ENCODE data around the gene KLHL7.
"Not testable (repeated sequence)": the region's sequence is repeated elsewhere in the genome, so short reads cannot be mapped to it uniquely, and the experiment has no call there.

The KLHL7 gene

DNA sequence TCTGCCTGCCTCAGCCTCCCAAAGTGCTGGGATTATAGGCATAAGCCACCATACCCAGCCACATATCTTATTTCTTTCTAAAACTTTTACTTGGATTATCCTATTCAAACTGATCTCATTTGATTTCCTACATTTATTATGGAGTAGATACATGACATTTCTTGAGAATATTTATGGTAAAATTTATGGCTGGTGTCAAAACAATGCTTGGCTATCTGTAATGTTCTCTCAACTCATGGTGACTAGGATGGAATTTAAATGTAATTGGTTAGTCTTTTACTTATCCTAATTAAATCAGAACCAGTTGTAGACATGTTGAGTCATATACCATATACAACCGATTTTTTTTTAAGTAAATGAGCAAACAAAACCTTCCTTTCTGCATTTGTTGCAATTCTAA lies 80.4 kb downstream of the KLHL7 start:
- H3K9ac ChIP-seq (ENCODE audit: low read depth, low read length): no peak overlapping the region
- H3K9me3 ChIP-seq (ENCODE audit: control insufficient read depth, insufficient read depth, low read length): no peaks in the 10 kb centered on the region
- no peaks in the 10 kb centered on the region for H3K4me1 ChIP-seq (ENCODE audit: control insufficient read depth, insufficient read depth, low read length)
- peaks cover 4% of the 10 kb centered on the region for H3K36me3 ChIP-seq (ENCODE audit: control insufficient read depth, insufficient read depth, low read length)
- no peak overlapping the region for H3K4me3 ChIP-seq (ENCODE audit: low read depth, low read length)
- no peaks in the 10 kb centered on the region for H3K27me3 ChIP-seq (ENCODE audit: control insufficient read depth, insufficient read depth, low read length)

DNA sequence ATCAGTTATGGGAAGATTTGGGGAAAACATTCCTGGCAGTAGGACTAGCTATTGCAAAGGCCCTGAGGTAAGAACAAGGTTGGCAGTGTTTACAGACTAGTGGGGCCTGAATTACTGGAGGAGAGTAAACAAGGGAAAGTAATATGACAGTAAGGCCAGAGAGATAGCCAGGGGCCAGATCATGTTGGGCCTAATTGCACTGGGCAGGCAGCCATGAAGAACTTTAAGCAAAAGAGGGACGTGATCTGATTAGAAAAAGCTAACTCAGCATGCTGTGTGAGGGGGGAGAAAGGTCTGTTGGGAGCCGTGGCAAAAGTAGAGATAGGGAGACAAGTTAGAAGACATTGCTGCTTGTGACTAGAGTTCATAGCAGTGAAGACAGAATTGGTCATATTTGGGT lies 85.4 kb downstream of the KLHL7 start:
- H3K9ac ChIP-seq (ENCODE audit: low read depth, low read length): no peak overlapping the region
- peaks cover 12% of the 10 kb centered on the region for H3K36me3 ChIP-seq (ENCODE audit: control insufficient read depth, insufficient read depth, low read length)
- H3K4me1 ChIP-seq (ENCODE audit: control insufficient read depth, insufficient read depth, low read length): no peaks in the 10 kb centered on the region
- no peak overlapping the region for H3K4me3 ChIP-seq (ENCODE audit: low read depth, low read length)
- H3K9me3 ChIP-seq (ENCODE audit: control insufficient read depth, insufficient read depth, low read length): no peaks in the 10 kb centered on the region
- H3K27me3 ChIP-seq (ENCODE audit: control insufficient read depth, insufficient read depth, low read length): no peaks in the 10 kb centered on the region

DNA sequence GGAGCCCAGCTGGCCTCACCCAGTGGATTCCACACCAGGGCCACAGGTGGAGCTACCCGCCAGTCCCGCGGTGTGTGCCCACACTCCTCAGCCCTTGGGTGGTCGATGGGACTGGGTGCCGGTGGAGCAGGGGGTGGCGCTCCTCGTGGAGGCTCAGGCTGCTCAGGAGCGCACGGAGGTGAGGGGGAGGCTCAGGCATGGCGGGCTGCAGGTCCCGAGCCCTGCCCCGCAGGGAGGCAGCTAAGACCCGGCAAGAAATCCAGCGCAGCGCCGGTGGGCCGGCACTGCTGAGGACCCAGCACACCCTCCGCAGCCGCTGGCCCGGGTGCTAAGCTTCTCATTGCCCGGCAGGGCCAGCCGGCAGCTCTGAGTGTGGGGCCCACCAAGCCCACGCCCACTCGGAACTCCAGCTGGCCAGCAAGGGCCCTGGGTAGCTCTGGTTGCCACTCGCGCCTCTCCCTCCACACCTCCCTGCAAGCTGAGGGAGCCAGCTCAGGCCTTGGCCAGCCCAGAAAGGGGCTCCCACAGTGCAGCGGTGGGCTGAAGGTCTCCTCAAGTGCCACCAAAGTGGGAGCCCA lies 88.2 kb downstream of the KLHL7 start:
- H3K4me1 ChIP-seq (ENCODE audit: control insufficient read depth, insufficient read depth, low read length); H3K36me3 ChIP-seq (ENCODE audit: control insufficient read depth, insufficient read depth, low read length); H3K27me3 ChIP-seq (ENCODE audit: control insufficient read depth, insufficient read depth, low read length); H3K9me3 ChIP-seq (ENCODE audit: control insufficient read depth, insufficient read depth, low read length); H3K9ac ChIP-seq (ENCODE audit: low read depth, low read length); H3K4me3 ChIP-seq (ENCODE audit: low read depth, low read length): not testable (repeated sequence)

GRCh38 chr7:23196306-23196705 lies 90.7 kb downstream of the KLHL7 start:
- Histone ChIP-seq H3K4me3 (ENCODE audit: low read depth, low read length) (no peak overlapping the region), H3K36me3 (ENCODE audit: control insufficient read depth, insufficient read depth, low read length) (peaks cover 19% of the 10 kb centered on the region), H3K9ac (ENCODE audit: low read depth, low read length) (no peak overlapping the region), H3K4me1 (ENCODE audit: control insufficient read depth, insufficient read depth, low read length) (no peaks in the 10 kb centered on the region), H3K9me3 (ENCODE audit: control insufficient read depth, insufficient read depth, low read length) (no peaks in the 10 kb centered on the region), H3K27me3 (ENCODE audit: control insufficient read depth, insufficient read depth, low read length) (no peaks in the 10 kb centered on the region)

- not testable (repeated sequence) for H3K27me3 ChIP-seq (ENCODE audit: control insufficient read depth, insufficient read depth, low read length); H3K4me3 ChIP-seq (ENCODE audit: low read depth, low read length); H3K9ac ChIP-seq (ENCODE audit: low read depth, low read length); H3K4me1 ChIP-seq (ENCODE audit: control insufficient read depth, insufficient read depth, low read length); H3K9me3 ChIP-seq (ENCODE audit: control insufficient read depth, insufficient read depth, low read length)
- H3K36me3 ChIP-seq (ENCODE audit: control insufficient read depth, insufficient read depth, low read length): peaks cover 14% of the 10 kb centered on the region
These were observed 92.2 kb downstream of the KLHL7 start for GRCh38 chr7:23197745-23198144.

GRCh38 chr7:23200331-23200730 lies 94.7 kb downstream of the KLHL7 start:
- H3K36me3 ChIP-seq (ENCODE audit: control insufficient read depth, insufficient read depth, low read length): peaks cover 11% of the 10 kb centered on the region
- H3K4me3 ChIP-seq (ENCODE audit: low read depth, low read length): no peak overlapping the region
- H3K9me3 ChIP-seq (ENCODE audit: control insufficient read depth, insufficient read depth, low read length): no peaks in the 10 kb centered on the region
- no peak overlapping the region for H3K9ac ChIP-seq (ENCODE audit: low read depth, low read length)
- no peaks in the 10 kb centered on the region for H3K27me3 ChIP-seq (ENCODE audit: control insufficient read depth, insufficient read depth, low read length)
- no peaks in the 10 kb centered on the region for H3K4me1 ChIP-seq (ENCODE audit: control insufficient read depth, insufficient read depth, low read length)

DNA sequence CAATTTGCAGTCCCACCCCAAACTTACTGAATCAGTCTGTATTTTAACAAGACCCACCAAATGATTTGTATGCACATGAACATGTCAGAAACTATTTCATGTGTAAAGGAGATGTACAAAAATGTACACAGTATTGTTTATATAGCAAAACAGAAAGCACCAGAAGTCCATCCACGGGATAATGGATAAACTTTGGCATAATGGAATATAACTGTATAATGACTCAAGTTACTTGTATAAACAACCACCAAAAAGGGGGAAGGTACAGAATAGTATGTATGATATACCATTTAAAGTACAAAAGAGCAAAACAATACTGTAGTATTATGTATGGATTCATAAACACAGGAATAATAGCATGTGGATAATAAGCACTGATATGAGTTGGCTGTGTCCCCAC lies 98.7 kb downstream of the KLHL7 start:
- peaks cover 11% of the 10 kb centered on the region for H3K36me3 ChIP-seq (ENCODE audit: control insufficient read depth, insufficient read depth, low read length)
- no peaks in the 10 kb centered on the region for H3K4me1 ChIP-seq (ENCODE audit: control insufficient read depth, insufficient read depth, low read length)
- no peaks in the 10 kb centered on the region for H3K27me3 ChIP-seq (ENCODE audit: control insufficient read depth, insufficient read depth, low read length)
- no peak overlapping the region for H3K9ac ChIP-seq (ENCODE audit: low read depth, low read length)
- no peak overlapping the region for H3K4me3 ChIP-seq (ENCODE audit: low read depth, low read length)
- H3K9me3 ChIP-seq (ENCODE audit: control insufficient read depth, insufficient read depth, low read length): no peaks in the 10 kb centered on the region

GRCh38 chr7:23205577-23205908 lies 100.0 kb downstream of the KLHL7 start:
- Histone ChIP-seq H3K27me3 (ENCODE audit: control insufficient read depth, insufficient read depth, low read length) (no peaks in the 10 kb centered on the region), H3K9ac (ENCODE audit: low read depth, low read length) (no peak overlapping the region), H3K4me1 (ENCODE audit: control insufficient read depth, insufficient read depth, low read length) (no peaks in the 10 kb centered on the region), H3K9me3 (ENCODE audit: control insufficient read depth, insufficient read depth, low read length) (no peaks in the 10 kb centered on the region), H3K36me3 (ENCODE audit: control insufficient read depth, insufficient read depth, low read length) (peaks cover 1% of the 10 kb centered on the region), H3K4me3 (ENCODE audit: low read depth, low read length) (no peak overlapping the region)

DNA sequence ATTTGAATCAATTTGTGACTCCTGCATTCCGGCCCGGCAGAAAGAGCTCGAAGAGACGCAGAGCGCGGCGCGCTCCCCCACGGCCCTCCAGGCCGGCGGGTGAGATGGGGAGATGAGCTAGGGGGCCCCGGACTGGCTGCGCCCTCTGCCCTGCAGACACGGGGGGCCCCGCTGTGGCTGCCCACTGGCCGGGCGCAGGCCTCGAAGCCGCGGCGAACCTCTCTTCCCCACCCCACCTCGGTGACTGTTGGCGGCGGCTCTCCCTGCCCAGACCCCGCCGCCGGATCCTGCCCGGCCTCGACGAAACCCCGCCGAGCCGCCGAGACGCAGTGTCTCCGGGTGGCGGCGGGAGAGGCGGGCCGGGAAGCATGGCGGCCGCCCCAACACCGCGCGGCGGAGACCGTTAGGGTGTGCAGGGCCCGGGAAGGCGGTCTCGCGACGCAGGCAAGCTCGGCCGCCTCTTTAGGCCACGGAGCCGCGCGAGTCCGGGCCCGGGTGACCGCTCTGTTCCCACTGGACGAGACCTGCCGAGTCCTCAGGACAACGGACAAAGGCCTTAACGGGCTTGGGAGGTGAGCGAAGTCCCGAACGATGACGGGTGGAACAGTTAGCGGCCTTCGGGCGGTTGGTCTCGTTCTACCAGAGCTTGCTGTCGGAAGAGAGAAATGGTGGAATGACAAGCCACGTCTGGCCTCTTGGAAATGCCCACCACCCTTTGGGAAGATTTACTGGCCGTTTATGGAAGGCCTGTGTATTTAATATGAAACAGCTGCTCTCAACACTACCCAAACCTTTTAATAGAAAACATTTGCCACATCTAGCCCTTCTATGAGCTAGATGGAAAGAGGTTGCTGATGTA lies 100.6 kb downstream of the KLHL7 start:
- H3K9ac ChIP-seq (ENCODE audit: low read depth, low read length): no peak overlapping the region
- H3K9me3 ChIP-seq (ENCODE audit: control insufficient read depth, insufficient read depth, low read length): no peaks in the 10 kb centered on the region
- H3K4me1 ChIP-seq (ENCODE audit: control insufficient read depth, insufficient read depth, low read length): no peaks in the 10 kb centered on the region
- no peaks in the 10 kb centered on the region for H3K36me3 ChIP-seq (ENCODE audit: control insufficient read depth, insufficient read depth, low read length)
- no peaks in the 10 kb centered on the region for H3K27me3 ChIP-seq (ENCODE audit: control insufficient read depth, insufficient read depth, low read length)
- no peak overlapping the region for H3K4me3 ChIP-seq (ENCODE audit: low read depth, low read length)

GRCh38 chr7:23207021-23207420 lies 101.4 kb downstream of the KLHL7 start:
- Histone ChIP-seq H3K27me3 (ENCODE audit: control insufficient read depth, insufficient read depth, low read length) (no peaks in the 10 kb centered on the region), H3K9ac (ENCODE audit: low read depth, low read length) (no peak overlapping the region), H3K9me3 (ENCODE audit: control insufficient read depth, insufficient read depth, low read length) (no peaks in the 10 kb centered on the region), H3K36me3 (ENCODE audit: control insufficient read depth, insufficient read depth, low read length) (no peaks in the 10 kb centered on the region), H3K4me3 (ENCODE audit: low read depth, low read length) (no peak overlapping the region), H3K4me1 (ENCODE audit: control insufficient read depth, insufficient read depth, low read length) (no peaks in the 10 kb centered on the region)

DNA sequence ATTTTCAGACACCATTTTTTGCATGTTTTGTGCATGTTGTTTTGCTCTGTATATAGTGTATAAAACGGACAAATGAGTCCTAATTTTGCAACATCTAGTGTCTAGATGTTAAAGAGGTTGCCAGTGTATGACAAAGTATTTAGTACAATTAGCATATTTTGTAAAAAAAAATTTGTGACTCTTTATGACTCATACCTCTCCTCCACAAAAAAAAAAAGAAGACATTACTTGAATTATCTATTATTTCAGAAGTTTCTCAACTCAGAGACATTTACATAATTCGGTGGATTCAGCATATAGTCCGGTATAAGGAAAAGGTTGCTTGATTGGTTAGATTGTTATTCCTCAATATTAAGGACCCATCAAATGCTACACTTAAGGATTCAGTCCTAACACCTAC lies 102.3 kb downstream of the KLHL7 start:
- no peaks in the 10 kb centered on the region for H3K27me3 ChIP-seq (ENCODE audit: control insufficient read depth, insufficient read depth, low read length)
- no peaks in the 10 kb centered on the region for H3K9me3 ChIP-seq (ENCODE audit: control insufficient read depth, insufficient read depth, low read length)
- no peak overlapping the region for H3K9ac ChIP-seq (ENCODE audit: low read depth, low read length)
- no peaks in the 10 kb centered on the region for H3K4me1 ChIP-seq (ENCODE audit: control insufficient read depth, insufficient read depth, low read length)
- H3K4me3 ChIP-seq (ENCODE audit: low read depth, low read length): no peak overlapping the region
- H3K36me3 ChIP-seq (ENCODE audit: control insufficient read depth, insufficient read depth, low read length): no peaks in the 10 kb centered on the region

DNA sequence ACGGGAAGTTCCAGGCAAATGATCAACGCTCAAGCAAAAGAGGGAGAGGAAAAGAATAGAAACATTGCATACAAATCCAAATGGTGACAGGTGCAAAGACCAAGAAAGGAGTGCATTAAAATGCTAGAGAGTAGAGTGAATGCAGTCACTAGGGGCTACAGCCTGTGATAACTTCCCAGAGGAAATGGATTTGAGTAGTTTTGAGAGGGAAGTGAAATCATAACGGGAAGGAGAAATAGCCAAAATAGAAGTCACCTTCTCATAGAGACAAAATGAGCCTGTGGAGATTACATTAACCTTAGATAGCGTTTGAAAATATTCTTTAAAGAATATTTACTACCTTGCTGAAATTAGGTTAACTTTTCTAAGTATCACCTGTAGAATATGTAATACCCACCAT lies 102.7 kb downstream of the KLHL7 start:
- Histone ChIP-seq H3K9ac (ENCODE audit: low read depth, low read length) (no peak overlapping the region), H3K36me3 (ENCODE audit: control insufficient read depth, insufficient read depth, low read length) (no peaks in the 10 kb centered on the region), H3K4me1 (ENCODE audit: control insufficient read depth, insufficient read depth, low read length) (no peaks in the 10 kb centered on the region), H3K9me3 (ENCODE audit: control insufficient read depth, insufficient read depth, low read length) (no peaks in the 10 kb centered on the region), H3K4me3 (ENCODE audit: low read depth, low read length) (no peak overlapping the region), H3K27me3 (ENCODE audit: control insufficient read depth, insufficient read depth, low read length) (no peaks in the 10 kb centered on the region)

Data from iPS-15b (cell line).